Bone marrow (tissue), 2 donors: ENCODE measurements around the gene VPS26B.
"Not testable (repeated sequence)": the region's sequence is repeated elsewhere in the genome, so short reads cannot be mapped to it uniquely, and the experiment has no call there.

Experiments used
- DNase-seq, 2 donors: peaks; one replicate each; lab custom pipeline; 2025; lab: John Stamatoyannopoulos, UW

VPS26B gene

GRCh38 chr11:134231958-134232659 lies 7.6 kb downstream of the VPS26B start:
- peak in 1 of 2 donors; percentile 20 for DNase-seq

GRCh38 chr11:134233729-134234179 lies 9.3 kb downstream of the VPS26B start:
- no peak for DNase-seq

DNA sequence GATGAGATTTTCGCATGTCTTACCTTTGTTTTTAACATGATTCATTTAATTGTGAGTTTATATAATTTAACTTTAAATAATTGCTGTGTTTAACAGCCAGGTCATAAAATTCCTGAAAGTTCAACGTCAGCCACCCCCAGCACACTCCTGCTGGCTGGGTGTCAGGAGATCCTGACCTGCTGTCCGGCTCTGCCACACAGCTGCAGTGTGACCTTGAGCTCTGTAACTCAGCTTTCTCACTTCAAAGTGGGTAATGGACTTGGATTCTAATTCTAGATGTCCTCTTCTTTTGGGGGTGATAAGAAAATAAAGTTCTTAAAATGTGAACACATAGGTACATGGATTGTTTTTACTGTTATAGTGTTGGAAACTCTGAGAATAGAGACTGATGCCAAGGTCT lies 10.9 kb downstream of the VPS26B start:
- DNase-seq = no peak

- DNase-seq = no peak
These were observed 12.5 kb downstream of the VPS26B start for GRCh38 chr11:134236834-134237556.

- DNase-seq = no peak
These were observed 13.1 kb downstream of the VPS26B start for GRCh38 chr11:134237557-134237922.

GRCh38 chr11:134238956-134239355 lies 14.5 kb downstream of the VPS26B start:
- DNase-seq = no peak

DNA sequence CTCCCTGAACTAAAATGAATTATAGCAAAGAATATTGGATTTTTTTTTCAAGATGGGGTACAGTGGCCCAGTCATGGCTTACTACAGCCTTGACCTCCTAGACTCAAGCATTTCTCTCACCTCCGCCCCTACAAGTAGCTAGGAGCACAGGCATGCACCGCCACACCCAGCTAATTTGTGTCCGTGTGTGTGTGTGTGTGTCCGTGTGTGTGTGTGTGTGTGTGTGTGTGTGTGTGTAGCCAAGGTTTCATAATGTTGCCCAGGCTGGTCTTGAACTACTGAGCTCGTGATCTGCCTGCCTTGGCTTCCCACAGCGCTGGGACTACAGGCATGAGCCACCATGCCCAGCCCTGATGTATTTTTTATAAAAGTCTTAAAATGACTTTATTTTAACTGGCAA lies 16.1 kb downstream of the VPS26B start:
- DNase-seq = no peak

- DNase-seq = no peak
These were observed 17.9 kb downstream of the VPS26B start for GRCh38 chr11:134242376-134242775.

DNA sequence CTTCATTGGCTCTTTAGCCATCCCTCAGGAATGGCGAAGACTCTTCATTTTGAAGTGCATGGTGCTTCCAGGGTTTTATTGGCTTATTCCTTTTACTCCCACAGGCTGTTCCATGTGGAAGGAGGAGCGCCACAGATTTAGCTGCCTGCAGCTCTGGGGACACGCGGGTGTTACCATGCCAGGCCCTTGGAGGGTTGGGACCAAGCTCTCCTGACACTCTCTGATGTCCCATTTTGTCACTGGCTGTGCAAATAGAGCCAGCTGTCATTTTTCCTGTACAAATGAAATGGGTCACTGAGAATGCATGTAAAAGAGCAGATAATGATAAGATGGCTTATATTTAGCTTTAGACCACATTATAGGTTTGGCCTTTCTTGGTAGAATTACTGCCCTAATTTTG lies 19.4 kb downstream of the VPS26B start:
- no peak for DNase-seq

DNA sequence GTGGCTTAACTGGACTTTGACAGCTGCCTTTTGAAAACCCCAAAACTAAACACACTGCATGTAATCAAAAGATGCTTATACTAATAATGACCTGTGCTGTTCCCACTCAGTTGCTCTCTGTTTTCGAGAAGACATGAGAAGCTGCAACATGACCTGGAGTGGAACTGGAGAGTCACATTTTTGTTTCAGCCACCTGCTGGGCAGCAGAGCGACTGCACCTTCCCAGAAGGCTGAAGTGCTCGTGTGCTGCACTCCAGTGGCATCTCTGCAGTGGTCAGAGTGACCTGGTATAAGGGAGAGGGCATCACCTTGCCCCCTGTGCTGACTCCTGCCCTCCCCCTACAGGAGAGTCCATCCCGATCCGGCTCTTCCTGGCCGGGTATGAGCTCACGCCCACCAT lies 20.1 kb downstream of the VPS26B start:
- DNase-seq = no peak

- no peak for DNase-seq
These were observed 21.0 kb downstream of the VPS26B start for GRCh38 chr11:134245434-134245833.

- no peak for DNase-seq
These were observed 21.6 kb downstream of the VPS26B start for GRCh38 chr11:134246100-134246499.

GRCh38 chr11:134246678-134247077 lies 22.2 kb downstream of the VPS26B start:
- no peak for DNase-seq

GRCh38 chr11:134248910-134249480 lies 24.5 kb downstream of the VPS26B start:
- DNase-seq = no peak

DNA sequence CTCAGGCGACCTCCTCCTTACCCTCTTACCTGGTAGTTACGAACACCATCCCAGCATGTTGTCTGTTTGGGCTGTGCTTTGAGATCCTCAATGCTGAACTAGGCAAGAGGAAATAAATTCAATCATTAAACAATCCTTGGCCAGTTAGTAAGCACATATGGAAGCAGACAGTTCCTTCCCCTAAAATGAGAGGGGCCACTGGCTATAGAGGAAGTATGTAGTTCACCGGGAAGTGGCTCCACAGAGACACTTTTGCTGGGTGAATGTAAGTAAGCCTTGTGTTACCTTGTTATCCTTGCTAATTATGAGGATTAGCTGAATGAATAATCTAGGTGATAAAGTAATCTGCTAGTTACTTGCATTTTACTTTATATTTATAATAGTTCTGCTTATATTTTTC lies 25.8 kb downstream of the VPS26B start:
- no peak for DNase-seq

GRCh38 chr11:134250675-134251074 lies 26.2 kb downstream of the VPS26B start:
- no peak for DNase-seq

DNA sequence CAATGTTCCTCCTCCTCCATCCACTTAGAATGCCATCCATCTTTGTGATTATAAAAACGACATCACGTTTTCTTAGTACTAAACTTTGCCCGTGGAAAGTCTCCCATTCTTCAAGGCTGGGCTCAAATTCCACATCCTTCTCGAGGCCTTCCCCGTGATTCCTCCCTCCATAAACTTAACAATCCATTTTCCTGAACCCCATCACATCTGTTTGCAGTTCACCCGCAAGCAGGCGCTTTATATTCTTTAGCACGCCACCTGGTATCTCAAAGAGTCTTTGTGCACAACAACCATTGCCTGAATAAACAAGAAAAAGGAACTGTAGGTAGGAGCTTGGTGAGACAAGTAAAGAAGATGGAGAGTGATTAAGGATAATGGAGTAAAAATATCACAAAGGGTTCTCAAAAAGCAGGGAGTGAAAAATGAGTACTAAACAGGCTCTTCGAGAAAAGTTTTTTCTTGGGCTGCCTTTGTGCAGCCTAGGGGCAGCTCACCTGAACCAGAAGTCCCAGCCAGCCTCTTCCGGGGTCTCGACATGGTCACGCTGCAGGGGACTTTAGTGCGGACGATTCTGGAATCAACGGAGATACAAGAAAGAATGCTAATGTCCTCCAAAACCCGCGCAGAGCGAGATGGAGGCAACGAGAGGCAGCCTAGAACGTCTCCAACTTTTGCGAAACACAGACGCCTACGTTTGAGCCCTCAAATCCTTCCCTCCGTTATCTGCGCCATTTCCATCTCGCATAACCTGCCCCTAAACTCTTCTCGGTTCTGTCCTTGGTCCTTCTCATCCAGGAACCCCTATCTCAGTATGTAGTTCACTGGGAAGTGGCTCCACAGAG lies 28.1 kb downstream of the VPS26B start:
- DNase-seq = no peak

DNA sequence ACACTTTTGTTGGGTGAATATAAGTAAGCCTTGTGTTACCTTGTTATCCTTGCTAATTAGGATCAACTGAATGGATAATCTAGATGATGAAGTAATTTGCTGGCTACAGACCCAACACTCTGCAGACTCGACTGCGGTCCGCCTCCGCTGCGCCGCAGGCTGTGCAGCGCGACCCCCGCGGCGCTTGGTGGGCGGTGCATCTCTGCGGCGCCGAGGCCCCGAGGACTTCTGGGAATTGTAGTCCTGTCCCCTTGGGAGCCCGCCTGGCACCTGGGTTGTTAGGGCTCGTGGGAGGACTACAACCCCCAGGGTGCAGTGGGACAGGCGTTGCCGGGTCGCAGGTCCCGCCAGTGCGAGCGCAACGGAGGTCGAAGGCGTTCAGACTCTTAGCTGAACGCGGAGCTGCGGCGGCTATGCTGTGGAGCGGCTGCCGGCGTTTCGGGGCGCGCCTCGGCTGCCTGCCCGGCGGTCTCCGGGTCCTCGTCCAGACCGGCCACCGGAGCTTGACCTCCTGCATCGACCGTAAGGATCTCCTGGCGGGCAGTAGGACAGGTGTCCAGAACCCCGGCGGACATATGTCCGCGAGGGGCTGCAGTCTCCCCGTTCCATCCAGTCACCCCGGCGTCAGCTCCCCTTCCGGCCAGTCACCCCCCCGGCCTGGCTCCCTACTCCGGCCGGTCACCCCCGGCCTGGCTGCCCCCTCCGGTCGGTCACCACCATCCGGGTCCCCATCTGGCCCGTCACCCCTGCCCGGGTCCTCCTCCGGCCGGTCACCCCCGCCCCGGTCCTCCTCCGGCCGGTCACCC lies 28.9 kb downstream of the VPS26B start, which contains the start of the genes ACAD8 and THYN1:
Gene ACAD8 (plus strand): TSS at position 381 of the 806 bp plus-strand sequence. CDS start 33 bp downstream, at position 414.
Gene THYN1 (minus strand): TSS at position 165 of the 806 bp plus-strand sequence. CDS start 470 bp downstream, outside the sequence.
- DNase-seq = peak; percentile 57 to 93

DNA sequence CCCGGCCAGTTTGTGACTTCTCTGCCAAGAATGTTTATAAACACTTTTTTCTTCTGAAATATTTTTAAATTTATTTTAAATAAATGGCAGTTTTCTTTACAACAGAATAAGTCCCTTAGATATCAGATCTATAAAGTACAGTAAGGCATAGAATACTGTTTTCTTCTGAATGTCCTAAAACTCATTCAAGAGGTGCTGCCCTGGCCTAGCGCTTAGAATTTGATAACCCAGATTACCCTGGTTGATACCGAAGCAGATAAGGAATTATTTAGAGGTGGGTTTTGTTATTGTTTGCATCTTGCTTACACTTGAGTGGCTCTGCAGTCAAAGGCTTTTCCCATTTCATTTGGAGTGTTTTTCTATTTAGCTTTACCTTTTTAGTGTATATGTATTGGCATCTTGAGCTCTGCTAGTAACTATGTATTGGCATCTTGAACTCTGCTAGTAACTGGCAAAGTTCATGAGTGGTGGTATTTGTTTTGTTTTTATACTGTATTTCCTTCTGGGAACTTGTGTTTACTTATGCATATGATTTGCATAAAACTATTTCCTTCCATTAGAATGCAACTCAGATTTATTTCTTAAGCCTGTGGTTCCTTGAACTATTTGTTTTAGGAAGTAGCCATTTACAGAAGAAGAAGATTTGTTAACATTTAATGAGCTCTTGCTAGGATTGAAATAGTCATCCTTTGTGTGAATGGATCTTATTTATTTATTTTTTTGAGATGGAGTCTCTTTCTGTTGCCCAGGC lies 30.1 kb downstream of the VPS26B start:
- no peak for DNase-seq

DNA sequence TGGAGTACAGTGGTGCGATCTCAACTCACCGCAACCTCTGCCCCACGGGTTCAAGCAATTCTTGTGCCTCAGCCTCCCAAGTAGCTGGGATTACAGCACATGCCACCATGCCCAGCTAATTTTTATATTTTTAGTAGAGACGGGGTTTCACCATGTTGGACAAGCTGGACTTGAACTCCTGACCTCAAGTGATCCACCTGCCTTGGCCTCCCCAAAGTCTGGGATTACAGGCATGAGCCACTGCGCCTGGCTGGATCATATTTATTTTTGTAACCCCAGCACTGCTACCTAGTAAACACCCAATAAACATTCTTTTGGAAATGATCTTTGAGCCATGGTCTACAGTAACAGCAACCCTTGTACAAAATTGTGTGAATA lies 30.7 kb downstream of the VPS26B start:
- not testable (repeated sequence) for DNase-seq
